ENCODE measurements around the gene CHRNA1. TPM values are rescaled to one million over a fixed set of nuclear protein-coding genes. Genes with fewer than 3 reads are reported as not detected.

Gene CHRNA1
- total and polyA plus RNA-seq, 4 donors = 2.0 TPM; not detected in 3

DNA sequence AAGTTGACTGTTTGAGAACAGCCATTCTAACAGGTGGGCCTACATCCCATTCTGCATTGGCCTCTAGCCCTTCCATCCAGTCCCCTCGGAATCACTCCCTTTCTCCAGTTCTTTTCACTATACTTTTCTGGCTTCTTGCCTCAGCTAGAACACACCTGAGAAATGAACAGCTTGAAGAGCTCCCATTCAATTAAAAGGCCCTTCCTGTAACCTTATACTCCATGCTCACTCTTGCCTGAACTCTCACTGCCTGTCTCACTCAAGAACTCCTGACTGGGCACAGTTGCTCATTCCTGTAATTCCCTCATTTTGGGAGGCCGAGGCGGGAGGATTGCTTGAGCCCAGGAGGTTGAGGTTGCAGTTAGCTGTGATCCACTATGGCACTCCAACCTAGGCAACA lies 23.6 kb downstream of the CHRNA1 start:
- intact Hi-C loops (cut with DNase I) = no loop called here
- DNase-seq = no peak
- no peaks in the 10 kb centered on the region for H3K4me1 ChIP-seq (ENCODE audit: control insufficient read depth in 1 of 2, insufficient read depth in 2 of 2, low read length in 2 of 2)
- H3K9me3 ChIP-seq (ENCODE audit: control insufficient read depth, low read length) = no peaks in the 10 kb centered on the region
- H3K36me3 ChIP-seq (ENCODE audit: control insufficient read depth in 1 of 2, insufficient read depth in 2 of 2, low read length in 1 of 2) = no peaks in the 10 kb centered on the region
- no peak overlapping the region for H3K4me3 ChIP-seq (ENCODE audit: low read length in 2 of 2)
- no peak for ATAC-seq (ENCODE audit: low FRiP score)
- no peak overlapping the region for H3K27ac ChIP-seq (ENCODE audit: low read depth in 1 of 2, low read length in 2 of 2)
- 91 to 97% methylated on average over 3 of the region's 3 CpGs for WGBS, 2 donors
- H3K27me3 ChIP-seq (ENCODE audit: control insufficient read depth in 1 of 2, insufficient read depth in 2 of 2, low read length in 1 of 2) = no peaks in the 10 kb centered on the region

DNA sequence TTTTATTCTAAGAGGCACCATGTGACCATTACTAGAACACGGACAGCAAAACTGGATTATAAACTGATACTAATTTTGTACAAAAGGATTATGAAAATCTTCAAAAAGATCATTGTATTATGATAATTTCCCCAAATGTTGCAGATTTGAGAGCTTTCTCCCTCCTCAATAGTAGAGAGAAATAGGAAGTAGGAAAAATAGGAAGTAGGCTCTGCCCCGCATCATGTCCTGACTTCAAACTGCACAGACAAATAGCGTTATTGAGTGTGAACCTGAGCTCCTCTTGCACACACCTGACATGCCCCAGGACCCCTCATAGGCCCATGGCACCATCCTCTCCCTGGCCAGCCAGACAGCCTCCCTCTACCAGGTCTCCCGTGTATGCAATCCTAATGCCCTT lies 25.4 kb downstream of the CHRNA1 start:
- 82 to 83% methylated on average over 4 of the region's 4 CpGs for WGBS, 2 donors
- Histone ChIP-seq H3K4me3 (ENCODE audit: low read length in 2 of 2) (no peak overlapping the region), H3K36me3 (ENCODE audit: control insufficient read depth in 1 of 2, insufficient read depth in 2 of 2, low read length in 1 of 2) (no peaks in the 10 kb centered on the region), H3K27me3 (ENCODE audit: control insufficient read depth in 1 of 2, insufficient read depth in 2 of 2, low read length in 1 of 2) (no peaks in the 10 kb centered on the region), H3K9me3 (ENCODE audit: control insufficient read depth, low read length) (no peaks in the 10 kb centered on the region), H3K4me1 (ENCODE audit: control insufficient read depth in 1 of 2, insufficient read depth in 2 of 2, low read length in 2 of 2) (no peaks in the 10 kb centered on the region), H3K27ac (ENCODE audit: low read depth in 1 of 2, low read length in 2 of 2) (no peak overlapping the region)
- intact Hi-C loops (cut with DNase I) = no loop called here
- DNase-seq (no peak), ATAC-seq (ENCODE audit: low FRiP score) (no peak)

DNA sequence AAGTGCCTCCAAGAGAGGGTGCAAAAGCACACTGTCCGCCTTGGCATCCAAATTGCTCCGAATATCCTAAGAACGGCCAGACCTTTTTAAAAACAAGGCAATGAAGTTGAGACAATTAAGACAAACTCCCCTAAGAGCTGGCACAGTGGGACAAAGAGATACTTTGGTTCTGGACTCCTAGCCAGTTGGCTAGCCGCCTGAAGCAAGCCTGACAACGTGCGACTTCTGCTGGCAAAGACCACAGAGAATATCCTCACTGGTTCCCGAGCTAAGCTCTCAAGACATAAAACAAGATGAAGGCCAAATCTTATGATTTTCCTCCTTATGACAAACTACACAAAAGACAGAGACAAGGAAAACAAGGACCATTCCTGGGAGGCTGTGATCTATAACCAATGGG lies 32.7 kb downstream of the CHRNA1 start:
- WGBS, 2 donors = 81 to 83% methylated on average over 7 of the region's 7 CpGs
- H3K4me3 ChIP-seq (ENCODE audit: low read length in 2 of 2) = no peak overlapping the region

DNA sequence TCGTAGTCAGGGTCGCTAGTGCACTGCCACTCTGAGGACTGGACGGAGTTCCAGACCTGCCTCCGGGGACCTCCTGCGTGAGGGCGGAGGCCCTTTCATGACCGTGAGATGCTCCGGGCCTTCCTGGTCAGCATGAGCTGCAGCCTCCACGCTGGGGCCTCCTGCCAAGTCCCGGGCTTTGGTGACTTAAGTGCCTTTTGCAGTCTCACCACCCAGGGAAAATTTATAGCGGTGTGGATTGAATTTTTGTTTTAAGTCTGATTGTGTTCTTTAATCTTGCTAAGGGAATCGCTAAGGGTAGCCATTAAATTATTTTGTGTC lies 33.6 kb downstream of the CHRNA1 start:
- DNase-seq = no peak
- H3K27ac ChIP-seq (ENCODE audit: low read depth in 1 of 2, low read length in 2 of 2) = no peak overlapping the region
- 51 to 69% methylated on average over 12 of the region's 12 CpGs for WGBS, 2 donors
- peak overlapping the region in 1 of 2 donors; percentile 29 for H3K4me3 ChIP-seq (ENCODE audit: low read length in 2 of 2)
- H3K9me3 ChIP-seq (ENCODE audit: control insufficient read depth, low read length) = no peaks in the 10 kb centered on the region
- intact Hi-C loops (cut with DNase I) = no loop called here
- ATAC-seq (ENCODE audit: low FRiP score) = peak; percentile 6
- no peaks in the 10 kb centered on the region for H3K27me3 ChIP-seq (ENCODE audit: control insufficient read depth in 1 of 2, insufficient read depth in 2 of 2, low read length in 1 of 2)
- no peaks in the 10 kb centered on the region for H3K4me1 ChIP-seq (ENCODE audit: control insufficient read depth in 1 of 2, insufficient read depth in 2 of 2, low read length in 2 of 2)
- H3K36me3 ChIP-seq (ENCODE audit: control insufficient read depth in 1 of 2, insufficient read depth in 2 of 2, low read length in 1 of 2) = no peaks in the 10 kb centered on the region

More for the DNA sequence above, 32.7 kb downstream of the CHRNA1 start:
- H3K36me3 ChIP-seq (ENCODE audit: control insufficient read depth in 1 of 2, insufficient read depth in 2 of 2, low read length in 1 of 2) = no peaks in the 10 kb centered on the region
- H3K27me3 ChIP-seq (ENCODE audit: control insufficient read depth in 1 of 2, insufficient read depth in 2 of 2, low read length in 1 of 2) = no peaks in the 10 kb centered on the region
- intact Hi-C loops (cut with DNase I) = no loop called here
- H3K9me3 ChIP-seq (ENCODE audit: control insufficient read depth, low read length) = no peaks in the 10 kb centered on the region
- ATAC-seq (ENCODE audit: low FRiP score) (no peak), DNase-seq (no peak)
- no peaks in the 10 kb centered on the region for H3K4me1 ChIP-seq (ENCODE audit: control insufficient read depth in 1 of 2, insufficient read depth in 2 of 2, low read length in 2 of 2)
- H3K27ac ChIP-seq (ENCODE audit: low read depth in 1 of 2, low read length in 2 of 2) = no peak overlapping the region

DNA sequence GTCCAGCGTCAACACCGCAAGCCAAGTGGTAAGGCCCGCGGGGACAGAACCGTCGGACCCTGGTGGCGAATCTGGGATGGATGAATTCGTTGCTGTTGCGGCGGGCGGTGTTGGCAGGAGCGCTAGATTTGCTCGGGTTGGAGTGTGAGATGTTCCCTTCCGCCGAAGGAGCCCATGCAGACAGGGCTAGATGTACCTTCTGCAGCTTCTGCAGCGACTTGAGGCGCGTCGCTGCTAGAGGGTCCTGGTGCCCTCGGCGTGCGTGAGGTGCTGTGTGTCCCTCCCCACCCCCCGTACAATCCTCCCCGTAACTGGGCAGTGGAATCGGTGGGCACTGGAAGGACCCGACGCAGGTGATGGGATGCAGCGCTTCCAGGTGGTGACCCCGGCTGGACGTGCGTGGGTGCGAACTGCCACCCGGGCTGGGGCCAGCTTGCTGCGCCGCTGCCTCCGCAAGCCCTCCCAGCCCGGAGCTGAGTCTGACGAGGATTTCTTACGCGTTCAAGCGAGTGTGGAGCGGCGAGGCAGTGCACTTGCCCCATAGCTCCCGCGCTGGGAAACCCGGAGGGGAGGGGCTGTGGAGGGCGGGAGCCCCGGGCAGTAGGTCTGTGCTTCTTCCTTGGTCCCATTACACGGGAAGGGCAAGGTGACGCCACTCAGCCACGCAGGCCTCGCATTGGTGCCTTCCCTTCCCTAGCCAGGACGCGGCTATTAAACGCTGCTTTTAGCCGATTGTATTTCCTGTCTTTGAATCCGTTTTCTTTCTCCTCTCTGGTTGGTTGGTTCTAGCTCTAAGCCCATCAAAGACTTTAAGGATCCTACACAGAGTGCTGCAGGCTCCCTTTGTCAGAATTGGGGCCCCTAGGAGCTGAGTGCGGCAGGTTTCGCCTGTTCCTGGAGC lies 34.2 kb downstream of the CHRNA1 start:
- 5 to 6% methylated on average over 58 to 59 of the region's 59 CpGs for WGBS, 2 donors
- Histone ChIP-seq H3K9me3 (ENCODE audit: control insufficient read depth, low read length) (no peaks in the 10 kb centered on the region), H3K27ac (ENCODE audit: low read depth in 1 of 2, low read length in 2 of 2) (no peak overlapping the region), H3K36me3 (ENCODE audit: control insufficient read depth in 1 of 2, insufficient read depth in 2 of 2, low read length in 1 of 2) (no peaks in the 10 kb centered on the region), H3K27me3 (ENCODE audit: control insufficient read depth in 1 of 2, insufficient read depth in 2 of 2, low read length in 1 of 2) (no peaks in the 10 kb centered on the region), H3K4me1 (ENCODE audit: control insufficient read depth in 1 of 2, insufficient read depth in 2 of 2, low read length in 2 of 2) (no peaks in the 10 kb centered on the region), H3K4me3 (ENCODE audit: low read length in 2 of 2) (peak overlapping the region in 1 of 2 donors; percentile 29)
- intact Hi-C loops (cut with DNase I) = no loop called here
- DNase-seq (peak; percentile 49 to 82), ATAC-seq (ENCODE audit: low FRiP score) (peak; percentile 70)

GRCh38 chr2:174728096-174728495 lies 36.2 kb downstream of the CHRNA1 start:
- DNase-seq = no peak
- no peak for ATAC-seq (ENCODE audit: low FRiP score)
- no peak overlapping the region for H3K27ac ChIP-seq (ENCODE audit: low read depth in 1 of 2, low read length in 2 of 2)
- no peaks in the 10 kb centered on the region for H3K4me1 ChIP-seq (ENCODE audit: control insufficient read depth in 1 of 2, insufficient read depth in 2 of 2, low read length in 2 of 2)
- H3K36me3 ChIP-seq (ENCODE audit: control insufficient read depth in 1 of 2, insufficient read depth in 2 of 2, low read length in 1 of 2) = no peaks in the 10 kb centered on the region
- H3K27me3 ChIP-seq (ENCODE audit: control insufficient read depth in 1 of 2, insufficient read depth in 2 of 2, low read length in 1 of 2) = no peaks in the 10 kb centered on the region
- no peaks in the 10 kb centered on the region for H3K9me3 ChIP-seq (ENCODE audit: control insufficient read depth, low read length)
- no peak overlapping the region for H3K4me3 ChIP-seq (ENCODE audit: low read length in 2 of 2)
- WGBS, 2 donors = 97% methylated on average over 9 of the region's 9 CpGs
- intact Hi-C loops (cut with DNase I) = no loop called here

- no peaks in the 10 kb centered on the region for H3K4me1 ChIP-seq (ENCODE audit: control insufficient read depth in 1 of 2, insufficient read depth in 2 of 2, low read length in 2 of 2)
- no peaks in the 10 kb centered on the region for H3K9me3 ChIP-seq (ENCODE audit: control insufficient read depth, low read length)
- H3K27ac ChIP-seq (ENCODE audit: low read depth in 1 of 2, low read length in 2 of 2) = no peak overlapping the region
- DNase-seq = no peak
- intact Hi-C loops (cut with DNase I) = no loop called here
- no peaks in the 10 kb centered on the region for H3K27me3 ChIP-seq (ENCODE audit: control insufficient read depth in 1 of 2, insufficient read depth in 2 of 2, low read length in 1 of 2)
- no peaks in the 10 kb centered on the region for H3K36me3 ChIP-seq (ENCODE audit: control insufficient read depth in 1 of 2, insufficient read depth in 2 of 2, low read length in 1 of 2)
- WGBS, 2 donors = 67 to 70% methylated on average over 4 of the region's 4 CpGs
- no peak overlapping the region for H3K4me3 ChIP-seq (ENCODE audit: low read length in 2 of 2)
- ATAC-seq (ENCODE audit: low FRiP score) = no peak
Observed at GRCh38 chr2:174726212-174726611, 38.1 kb downstream of the CHRNA1 start.

DNA sequence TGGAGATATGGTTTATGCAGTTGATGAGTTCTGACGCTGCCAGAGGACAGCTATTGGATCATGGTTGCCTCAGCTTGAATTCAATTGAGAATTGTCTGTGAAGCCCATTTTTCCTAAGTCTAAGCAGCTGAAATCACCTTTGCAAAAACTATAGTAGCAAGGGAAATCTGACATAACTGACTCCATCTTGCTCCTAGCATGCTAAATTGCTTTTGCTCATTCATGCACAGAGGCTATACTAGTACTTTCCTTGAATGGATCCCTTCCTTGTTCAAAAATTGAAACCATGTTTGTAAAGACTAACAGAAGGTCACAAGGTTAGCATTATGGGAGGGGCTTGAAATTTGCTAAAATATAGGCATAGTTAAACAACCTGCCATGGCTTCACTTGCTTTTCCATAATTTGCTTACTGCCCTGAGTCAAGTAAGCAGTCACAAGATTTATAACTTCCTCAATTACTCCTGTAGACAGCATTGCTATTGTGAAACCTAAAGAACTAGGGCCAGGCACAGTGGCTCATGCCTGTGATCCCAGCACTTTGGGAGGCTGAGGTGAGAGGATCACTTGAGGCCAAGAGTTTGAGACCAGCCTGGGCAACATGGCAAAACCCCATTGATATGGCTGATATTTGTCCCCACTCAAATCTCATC lies 41.2 kb downstream of the CHRNA1 start:
- intact Hi-C loops (cut with DNase I) = no loop called here
- H3K4me1 ChIP-seq (ENCODE audit: control insufficient read depth in 1 of 2, insufficient read depth in 2 of 2, low read length in 2 of 2) = no peaks in the 10 kb centered on the region

DNA sequence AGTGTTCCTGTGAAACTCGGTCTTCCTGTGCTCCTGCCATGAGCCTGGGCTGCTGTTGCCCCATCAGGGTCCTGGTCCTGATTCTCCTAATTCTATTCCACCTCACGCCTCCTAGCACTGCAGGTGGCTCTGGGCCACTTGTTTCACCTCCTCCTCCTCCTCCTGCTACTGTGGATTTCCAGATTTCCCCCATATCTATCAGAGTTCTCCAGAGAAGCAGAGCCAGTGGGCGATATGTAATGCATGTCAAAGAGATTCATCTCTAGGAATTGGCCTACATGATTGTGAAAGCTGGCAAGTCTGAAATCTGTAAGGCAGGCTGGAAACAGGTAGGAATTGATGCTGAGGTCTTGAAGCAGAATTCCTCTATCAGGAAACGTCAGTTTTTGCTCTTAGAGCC lies 45.3 kb downstream of the CHRNA1 start:
- 79% methylated on average over 4 of the region's 4 CpGs for WGBS, 2 donors

More for the DNA sequence above, 41.2 kb downstream of the CHRNA1 start:
- 93 to 95% methylated on average over 1 of the region's 1 CpG for WGBS, 2 donors
- H3K9me3 ChIP-seq (ENCODE audit: control insufficient read depth, low read length) = peaks cover 2% of the 10 kb centered on the region
- H3K36me3 ChIP-seq (ENCODE audit: control insufficient read depth in 1 of 2, insufficient read depth in 2 of 2, low read length in 1 of 2) = no peaks in the 10 kb centered on the region
- no peaks in the 10 kb centered on the region for H3K27me3 ChIP-seq (ENCODE audit: control insufficient read depth in 1 of 2, insufficient read depth in 2 of 2, low read length in 1 of 2)
- H3K27ac ChIP-seq (ENCODE audit: low read depth in 1 of 2, low read length in 2 of 2) = no peak overlapping the region
- DNase-seq = no peak
- ATAC-seq (ENCODE audit: low FRiP score) = no peak
- H3K4me3 ChIP-seq (ENCODE audit: low read length in 2 of 2) = no peak overlapping the region

More for the DNA sequence above, 45.3 kb downstream of the CHRNA1 start:
- DNase-seq (no peak), ATAC-seq (ENCODE audit: low FRiP score) (no peak)
- Histone ChIP-seq H3K4me3 (ENCODE audit: low read length in 2 of 2) (no peak overlapping the region), H3K4me1 (ENCODE audit: control insufficient read depth in 1 of 2, insufficient read depth in 2 of 2, low read length in 2 of 2) (no peaks in the 10 kb centered on the region), H3K36me3 (ENCODE audit: control insufficient read depth in 1 of 2, insufficient read depth in 2 of 2, low read length in 1 of 2) (no peaks in the 10 kb centered on the region), H3K27me3 (ENCODE audit: control insufficient read depth in 1 of 2, insufficient read depth in 2 of 2, low read length in 1 of 2) (no peaks in the 10 kb centered on the region), H3K27ac (ENCODE audit: low read depth in 1 of 2, low read length in 2 of 2) (no peak overlapping the region), H3K9me3 (ENCODE audit: control insufficient read depth, low read length) (peaks cover 2% of the 10 kb centered on the region)
- intact Hi-C loops (cut with DNase I) = no loop called here

Data from aorta (tissue), 5 donors.